Aortic smooth muscle cell (primary cell): ENCODE data around the gene PRXL2C. TPM values are rescaled to one million over a fixed set of nuclear protein-coding genes. Genes with fewer than 3 reads are reported as not detected.

ENCODE experiments used
- total RNA-seq: library from RNA; depleted of rRNA; stranded (reverse); fragments of >200 nt; gene quantifications from 2 replicates; pipeline ENCODE4 v1.2.3, GENCODE V29; 2014

Gene PRXL2C
- total RNA-seq: 30.9 and 37.6 TPM in 2 replicates

GRCh38 chr9:96655198-96655851 is at the start of gene PRXL2C:
PRXL2C (minus strand) TSS chr9:96655317; CDS start chr9:96655281, 36 bp downstream.

GRCh38 chr9:96619491-96620180 is 35.5 kb downstream of the PRXL2C start, which contains the start of gene CDC14B:
CDC14B (minus strand) TSS chr9:96619843; CDS start chr9:96619378, 465 bp downstream.

Other genes with a start within 250 kb of the PRXL2C start
- 10.1 and 15.9 TPM in 2 replicates for gene ZNF367, start 236.9 kb downstream of the PRXL2C start, total RNA-seq
- gene HABP4, start 205.1 kb downstream of the PRXL2C start, total RNA-seq: 26.2 and 44.7 TPM in 2 replicates
- gene CDC14B, start 35.5 kb downstream of the PRXL2C start, total RNA-seq: 22.1 and 33.7 TPM in 2 replicates
- 11.2 and 12.9 TPM in 2 replicates for gene ZNF510, start 122.8 kb upstream of the PRXL2C start, total RNA-seq
- gene ZNF782, start 199.2 kb upstream of the PRXL2C start, total RNA-seq: 2.2 and 3.4 TPM in 2 replicates